Fibroblast of lung (primary cell): ENCODE data around the gene GRK4. TPM values are rescaled to one million over a fixed set of nuclear protein-coding genes. Genes with fewer than 3 reads are reported as not detected.

Source experiments
- DNase-seq, 2 donors: peaks; one replicate each; pipeline versions ENCODE4 v3.0.0 to v3.0.0-alpha.2; 2010; ENCODE audit warnings: low read depth in 2 of 2
- H2AFZ ChIP-seq: 2 replicates; pipeline ENCODE4 v1.5.1; 2012; ENCODE audit warnings: low read length, control low read depth, inconsistent platforms
- H3K27ac ChIP-seq: 2 replicates; pipeline ENCODE4 v1.5.1; 2011; ENCODE audit warnings: low read length, control low read depth; ENCODE audit not compliant: insufficient read depth
- H3K27me3 ChIP-seq: 2 replicates; pipeline ENCODE4 v1.5.1; 2011; ENCODE audit warnings: mild to moderate bottlenecking, low read length; ENCODE audit not compliant: control insufficient read depth, insufficient read depth
- H3K36me3 ChIP-seq: 2 replicates; pipeline ENCODE4 v1.5.1; 2011; ENCODE audit warnings: low read length; ENCODE audit not compliant: control insufficient read depth, insufficient read depth
- H3K4me1 ChIP-seq: 2 replicates; pipeline ENCODE4 v1.5.1; 2011; ENCODE audit warnings: low read length; ENCODE audit not compliant: control insufficient read depth, insufficient read depth; ENCODE audit errors: extremely low read depth
- H3K4me2 ChIP-seq: 2 replicates; pipeline ENCODE4 v1.5.1; 2011; ENCODE audit warnings: low read length, control low read depth; ENCODE audit not compliant: insufficient read depth; ENCODE audit errors: extremely low read depth
- H3K4me3 ChIP-seq, 4 experiments: fragments of 200-600 bp in 1 of 4; sonication (generic) in 1 of 4; replicated peaks in 1 of 4; 2 replicates each; pipeline ENCODE4 v1.5.1; 2011 to 2016; ENCODE audit warnings: low read length in 4 of 4, low read depth in 3 of 4, mild to moderate bottlenecking in 3 of 4, control low read depth in 2 of 4, inconsistent platforms in 1 of 4, mixed read lengths in 1 of 4; ENCODE audit not compliant: insufficient read depth in 1 of 4; ENCODE audit errors: control extremely low read depth in 1 of 4
- H3K79me2 ChIP-seq: 2 replicates; pipeline ENCODE4 v1.5.1; 2012; ENCODE audit warnings: mild to moderate bottlenecking, low read length, inconsistent platforms; ENCODE audit not compliant: control insufficient read depth, insufficient read depth
- H3K9ac ChIP-seq: 2 replicates; pipeline ENCODE4 v1.5.1; 2011; ENCODE audit warnings: mild to moderate bottlenecking, low read length, control low read depth; ENCODE audit not compliant: insufficient read depth
- H3K9me3 ChIP-seq: 2 replicates; pipeline ENCODE4 v1.5.1; 2012; ENCODE audit warnings: low read depth, low read length; ENCODE audit not compliant: control insufficient read depth, insufficient read depth
- H4K20me1 ChIP-seq: 2 replicates; pipeline ENCODE4 v1.5.1; 2011; ENCODE audit warnings: low read length; ENCODE audit not compliant: control insufficient read depth, insufficient read depth; ENCODE audit errors: extremely low read depth
- CTCF ChIP-seq, 2 donors: IDR thresholded peaks in 1 of 2; conservative IDR thresholded peaks in 1 of 2; 1 replicate in 1 of 2; 2 replicates in 1 of 2; pipeline ENCODE4 v1.5.1; 2011 to 2012; ENCODE audit warnings: low read length in 2 of 2, control low read depth in 1 of 2, inconsistent platforms in 1 of 2, low read depth in 1 of 2, mild to moderate bottlenecking in 1 of 2
- EZH2 ChIP-seq: IDR thresholded peaks from 2 replicates; pipeline ENCODE4 v1.5.1; 2012; ENCODE audit warnings: low read length, control low read depth, mild to moderate bottlenecking; ENCODE audit errors: missing control alignments
- polyA plus RNA-seq, 2 donors: library from polyadenylated mRNA; depleted of rRNA in 1 of 2; stranded (reverse) in 1 of 2; unstranded in 1 of 2; fragments of >200 nt; gene quantifications; 2 replicates each; pipeline ENCODE4 v1.2.1, GENCODE V29; 2011 to 2012; ENCODE audit warnings: missing spikeins in 1 of 2
- total RNA-seq: library from RNA; depleted of rRNA; stranded (reverse); fragments of >200 nt; gene quantifications from 2 replicates; pipeline ENCODE4 v1.2.1, GENCODE V29; 2014

Gene GRK4
- total and polyA plus RNA-seq, 2 donors (not counting 1 experiment from before 2014, with no cell fraction given) = 4.4 to 5.9 TPM

DNA sequence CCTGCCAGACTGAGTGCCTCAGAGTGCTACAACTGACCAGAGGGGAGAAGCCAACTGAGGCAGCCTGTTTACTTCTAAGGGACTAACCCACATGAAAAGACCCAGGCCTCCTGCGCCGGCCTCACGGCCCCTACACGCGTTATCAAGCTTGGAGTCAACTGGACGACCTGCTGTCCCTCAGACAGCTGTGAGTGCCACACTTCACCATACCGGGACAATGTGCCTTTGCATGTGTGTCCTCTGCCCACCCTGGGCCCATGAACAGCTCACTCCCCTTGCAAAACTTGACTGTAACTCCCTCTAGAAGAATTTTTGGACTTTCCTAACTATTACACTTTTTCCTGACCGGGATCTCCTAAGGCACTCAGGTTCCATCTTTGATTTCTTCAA lies 2.0 kb upstream of the GRK4 start:
- Histone ChIP-seq H3K36me3 (peaks cover 7% of the 10 kb centered on the region), H3K9me3 (no peaks in the 10 kb centered on the region), H3K4me1 (peaks cover 4% of the 10 kb centered on the region), H3K4me2 (peak overlapping the region; percentile 81), H3K27ac (peak overlapping the region; percentile 4), H4K20me1 (no peaks in the 10 kb centered on the region), H3K79me2 (peaks cover 49% of the 10 kb centered on the region), H3K4me3 (peak overlapping the region; percentile 87 to 97 (median 90)), H2AFZ (no peak overlapping the region), H3K9ac (no peak overlapping the region), H3K27me3 (no peaks in the 10 kb centered on the region)
- no peak for DNase-seq
- no peak for TF ChIP-seq EZH2
- TF ChIP-seq CTCF (conservative IDR thresholded peaks at IDR 0.05 in 1 of 2, IDR thresholded peaks at IDR 0.05 in 1 of 2; ENCODE audit: low read depth in 1 of 2, low read length in 2 of 2) = no peak

- no peak for TF ChIP-seq EZH2
- TF ChIP-seq CTCF (conservative IDR thresholded peaks at IDR 0.05 in 1 of 2, IDR thresholded peaks at IDR 0.05 in 1 of 2; ENCODE audit: low read depth in 1 of 2, low read length in 2 of 2) = peak in 1 of 2 donors; percentile 1
- H3K27me3 ChIP-seq = no peaks in the 10 kb centered on the region
- H4K20me1 ChIP-seq = no peaks in the 10 kb centered on the region
- H3K9ac ChIP-seq = no peak overlapping the region
- peaks cover 4% of the 10 kb centered on the region for H3K4me1 ChIP-seq
- H2AFZ ChIP-seq = no peak overlapping the region
- H3K9me3 ChIP-seq = no peaks in the 10 kb centered on the region
- peak overlapping the region; percentile 87 to 97 (median 90) for H3K4me3 ChIP-seq
- peak overlapping the region; percentile 4 for H3K27ac ChIP-seq
- peaks cover 7% of the 10 kb centered on the region for H3K36me3 ChIP-seq
- no peak for DNase-seq
- H3K4me2 ChIP-seq = peak overlapping the region; percentile 81
- peaks cover 49% of the 10 kb centered on the region for H3K79me2 ChIP-seq
These were observed 1.4 kb upstream of the GRK4 start for GRCh38 chr4:2961811-2962441.

- Histone ChIP-seq H3K9me3 (no peaks in the 10 kb centered on the region), H3K36me3 (peaks cover 4% of the 10 kb centered on the region), H3K27me3 (no peaks in the 10 kb centered on the region), H3K4me1 (peaks cover 4% of the 10 kb centered on the region), H3K4me2 (peak overlapping the region; percentile 81), H4K20me1 (no peaks in the 10 kb centered on the region), H3K79me2 (peaks cover 44% of the 10 kb centered on the region), H3K27ac (peak overlapping the region; percentile 91), H2AFZ (peak overlapping the region; percentile 74), H3K4me3 (peak overlapping the region; percentile 87 to 97 (median 90)), H3K9ac (peak overlapping the region; percentile 95)
- TF ChIP-seq EZH2 (no peak), CTCF (conservative IDR thresholded peaks at IDR 0.05 in 1 of 2, IDR thresholded peaks at IDR 0.05 in 1 of 2; ENCODE audit: low read depth in 1 of 2, low read length in 2 of 2) (no peak)
- DNase-seq = peak; percentile 54 to 60
These were observed 677 bp upstream of the GRK4 start for GRCh38 chr4:2962614-2963174.
